BE2C (cell line): ENCODE data around the gene RAI14.

ENCODE experiments used
- DNase-seq: peaks from one replicate; pipeline ENCODE4 v3.0.0-alpha.2; 2020
- H3K27me3 ChIP-seq: fragments of 250-450 bp; sonication (Bioruptor Pico); 2 replicates; pipeline ENCODE4 v1.5.1; 2020; ENCODE audit warnings: mild to moderate bottlenecking
- H3K36me3 ChIP-seq: fragments of 250-450 bp; sonication (Bioruptor Pico); 2 replicates; pipeline ENCODE4 v1.5.1; 2020; ENCODE audit warnings: mild to moderate bottlenecking
- H3K4me1 ChIP-seq: fragments of 250-450 bp; sonication (Bioruptor Pico); 2 replicates; pipeline ENCODE4 v1.5.1; 2020
- H3K4me3 ChIP-seq: 2 replicates; pipeline ENCODE4 v1.5.1; 2011; ENCODE audit warnings: low read depth, low read length
- H3K9me3 ChIP-seq: fragments of 250-450 bp; sonication (Bioruptor Pico); 2 replicates; pipeline ENCODE4 v1.5.1; 2020
- CTCF ChIP-seq: IDR thresholded peaks from 2 replicates; pipeline ENCODE4 v1.5.1; 2012; ENCODE audit warnings: mild to moderate bottlenecking, low read depth, low read length

The RAI14 gene

GRCh38 chr5:34731435-34732232, 75.5 kb downstream of the RAI14 start:
- H3K4me3 ChIP-seq, result no peak overlapping the region
- no peaks in the 10 kb centered on the region for H3K4me1 ChIP-seq
- no peak for TF ChIP-seq CTCF
- H3K9me3 ChIP-seq, result no peaks in the 10 kb centered on the region
- H3K36me3 ChIP-seq, result no peaks in the 10 kb centered on the region
- DNase-seq, result no peak
- no peaks in the 10 kb centered on the region for H3K27me3 ChIP-seq

- TF ChIP-seq CTCF, result no peak
- DNase-seq, result no peak
- no peaks in the 10 kb centered on the region for H3K27me3 ChIP-seq
- H3K4me1 ChIP-seq, result no peaks in the 10 kb centered on the region
- no peaks in the 10 kb centered on the region for H3K9me3 ChIP-seq
- H3K4me3 ChIP-seq, result no peak overlapping the region
- H3K36me3 ChIP-seq, result no peaks in the 10 kb centered on the region
Observed at GRCh38 chr5:34734326-34734725, 78.2 kb downstream of the RAI14 start.

GRCh38 chr5:34735491-34736426, 79.6 kb downstream of the RAI14 start:
- no peaks in the 10 kb centered on the region for H3K4me1 ChIP-seq
- DNase-seq, result no peak
- no peaks in the 10 kb centered on the region for H3K9me3 ChIP-seq
- no peak for TF ChIP-seq CTCF
- H3K36me3 ChIP-seq, result no peaks in the 10 kb centered on the region
- no peaks in the 10 kb centered on the region for H3K27me3 ChIP-seq
- no peak overlapping the region for H3K4me3 ChIP-seq

GRCh38 chr5:34736445-34737115, 80.5 kb downstream of the RAI14 start:
- Histone ChIP-seq H3K4me3 (no peak overlapping the region), H3K9me3 (no peaks in the 10 kb centered on the region), H3K36me3 (no peaks in the 10 kb centered on the region), H3K4me1 (no peaks in the 10 kb centered on the region), H3K27me3 (no peaks in the 10 kb centered on the region)
- no peak for DNase-seq
- TF ChIP-seq CTCF, result no peak

GRCh38 chr5:34737731-34738130, 81.6 kb downstream of the RAI14 start:
- Histone ChIP-seq H3K27me3 (no peaks in the 10 kb centered on the region), H3K4me3 (no peak overlapping the region), H3K36me3 (no peaks in the 10 kb centered on the region), H3K9me3 (no peaks in the 10 kb centered on the region), H3K4me1 (no peaks in the 10 kb centered on the region)
- no peak for TF ChIP-seq CTCF
- DNase-seq, result no peak
